ENCODE results near the gene HES6.
A peak's percentile ranks its signal among the peaks of the same experiment; 100 is the strongest.

Gene HES6

DNA sequence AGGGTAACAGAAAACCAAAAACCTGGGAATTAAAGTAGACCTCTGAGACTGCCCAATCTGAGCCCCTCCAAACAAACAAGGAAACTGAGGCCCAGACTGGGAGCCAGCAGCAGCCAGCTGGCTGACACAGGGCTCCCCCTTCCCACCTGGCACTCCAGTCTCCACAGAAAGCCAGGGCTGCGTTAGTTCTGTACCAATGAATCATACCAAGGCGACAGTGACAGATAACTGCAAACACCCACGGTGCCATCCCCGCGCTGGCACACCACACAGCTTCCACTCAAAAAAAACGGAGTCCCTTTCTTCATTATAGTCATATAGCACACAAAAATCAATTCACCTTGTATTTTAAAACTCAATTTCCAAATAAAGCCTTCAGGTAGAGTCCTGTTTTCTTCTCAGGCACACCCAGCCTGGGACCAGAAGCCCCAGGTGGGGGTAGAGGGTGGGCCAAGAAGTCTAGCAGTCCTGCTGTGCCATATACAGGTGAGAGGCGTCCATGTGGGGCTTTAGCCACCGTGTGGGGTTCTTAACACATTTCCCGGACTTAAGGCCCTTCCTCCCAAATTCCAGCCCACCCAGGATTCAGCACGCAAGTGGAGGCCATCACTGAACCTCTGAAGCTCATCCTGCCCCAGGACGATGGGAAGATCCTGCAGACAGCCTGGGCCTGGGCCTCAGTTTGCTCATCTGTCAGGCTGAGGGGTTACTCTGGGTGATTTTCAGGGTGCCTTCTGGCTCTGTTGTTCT, 47.3 kb upstream of the HES6 start:
- Histone ChIP-seq H3K4me3 (ENCODE audit: low read depth, low read length) (peak overlapping the region; percentile 93), H3K9me3 (no peaks in the 10 kb centered on the region), H3K27me3 (no peaks in the 10 kb centered on the region), H3K36me3 (no peaks in the 10 kb centered on the region; the same call in 1 of the 2 replicates), H3K4me1 (no peaks in the 10 kb centered on the region)
- DNase-seq: no peak
- TF ChIP-seq, protein P1, sequence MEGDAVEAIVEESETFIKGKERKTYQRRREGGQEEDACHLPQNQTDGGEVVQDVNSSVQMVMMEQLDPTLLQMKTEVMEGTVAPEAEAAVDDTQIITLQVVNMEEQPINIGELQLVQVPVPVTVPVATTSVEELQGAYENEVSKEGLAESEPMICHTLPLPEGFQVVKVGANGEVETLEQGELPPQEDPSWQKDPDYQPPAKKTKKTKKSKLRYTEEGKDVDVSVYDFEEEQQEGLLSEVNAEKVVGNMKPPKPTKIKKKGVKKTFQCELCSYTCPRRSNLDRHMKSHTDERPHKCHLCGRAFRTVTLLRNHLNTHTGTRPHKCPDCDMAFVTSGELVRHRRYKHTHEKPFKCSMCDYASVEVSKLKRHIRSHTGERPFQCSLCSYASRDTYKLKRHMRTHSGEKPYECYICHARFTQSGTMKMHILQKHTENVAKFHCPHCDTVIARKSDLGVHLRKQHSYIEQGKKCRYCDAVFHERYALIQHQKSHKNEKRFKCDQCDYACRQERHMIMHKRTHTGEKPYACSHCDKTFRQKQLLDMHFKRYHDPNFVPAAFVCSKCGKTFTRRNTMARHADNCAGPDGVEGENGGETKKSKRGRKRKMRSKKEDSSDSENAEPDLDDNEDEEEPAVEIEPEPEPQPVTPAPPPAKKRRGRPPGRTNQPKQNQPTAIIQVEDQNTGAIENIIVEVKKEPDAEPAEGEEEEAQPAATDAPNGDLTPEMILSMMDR (IDR thresholded peaks at IDR 0.05; ENCODE audit: low read depth, low read length): no peak

DNA sequence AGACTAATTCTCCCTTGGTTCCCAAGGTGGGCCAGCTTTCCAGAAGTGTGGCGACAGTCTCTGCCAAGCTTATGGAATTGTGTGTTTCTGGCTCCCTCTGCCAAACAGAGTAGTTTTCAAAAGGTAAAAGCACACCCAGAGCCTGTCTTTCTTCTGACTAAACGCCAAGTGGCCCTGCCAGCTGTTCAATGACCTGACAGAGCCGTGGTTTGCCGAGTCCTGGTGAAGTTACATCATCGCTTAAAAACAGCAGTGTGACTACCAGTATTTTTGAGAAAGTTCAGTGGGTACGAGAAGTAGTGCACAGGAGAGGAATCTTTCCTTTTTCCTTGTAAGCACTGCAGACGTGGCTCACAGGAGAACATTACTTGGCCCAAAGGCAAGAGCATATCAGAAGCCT, 46.7 kb upstream of the HES6 start:
- TF ChIP-seq, protein P1 (IDR thresholded peaks at IDR 0.05; ENCODE audit: low read depth, low read length): no peak
- Histone ChIP-seq H3K4me3 (ENCODE audit: low read depth, low read length) (no peak overlapping the region; the same call in 1 of the 2 replicates), H3K4me1 (no peaks in the 10 kb centered on the region), H3K36me3 (no peaks in the 10 kb centered on the region; the same call in 1 of the 2 replicates), H3K9me3 (no peaks in the 10 kb centered on the region), H3K27me3 (no peaks in the 10 kb centered on the region)
- no peak for DNase-seq

DNA sequence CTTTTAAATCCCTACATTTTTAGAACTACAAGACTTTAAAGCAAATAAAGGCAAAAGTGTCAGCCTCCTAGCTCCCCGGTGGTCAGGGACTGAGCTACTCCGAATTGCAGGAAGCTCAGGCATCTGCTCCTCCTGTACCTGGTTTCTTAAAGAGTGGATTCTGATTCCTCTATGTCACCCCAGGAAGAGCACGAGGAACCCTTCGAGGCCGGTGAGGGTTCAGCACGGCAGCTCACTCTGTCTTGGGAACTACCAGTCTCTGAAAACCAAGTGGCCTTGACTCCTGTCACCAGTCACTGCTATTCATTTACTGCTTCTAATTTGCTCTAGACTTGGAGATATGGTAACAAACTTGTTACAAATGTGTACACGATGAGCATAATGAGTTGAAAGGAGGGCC, 46.3 kb upstream of the HES6 start:
- DNase-seq: no peak
- H3K27me3 ChIP-seq: no peaks in the 10 kb centered on the region
- H3K4me3 ChIP-seq (ENCODE audit: low read depth, low read length): no peak overlapping the region
- H3K4me1 ChIP-seq: no peaks in the 10 kb centered on the region
- no peaks in the 10 kb centered on the region; the same call in 1 of the 2 replicates for H3K36me3 ChIP-seq
- H3K9me3 ChIP-seq: no peaks in the 10 kb centered on the region
- TF ChIP-seq, protein P1 (IDR thresholded peaks at IDR 0.05; ENCODE audit: low read depth, low read length): no peak

DNA sequence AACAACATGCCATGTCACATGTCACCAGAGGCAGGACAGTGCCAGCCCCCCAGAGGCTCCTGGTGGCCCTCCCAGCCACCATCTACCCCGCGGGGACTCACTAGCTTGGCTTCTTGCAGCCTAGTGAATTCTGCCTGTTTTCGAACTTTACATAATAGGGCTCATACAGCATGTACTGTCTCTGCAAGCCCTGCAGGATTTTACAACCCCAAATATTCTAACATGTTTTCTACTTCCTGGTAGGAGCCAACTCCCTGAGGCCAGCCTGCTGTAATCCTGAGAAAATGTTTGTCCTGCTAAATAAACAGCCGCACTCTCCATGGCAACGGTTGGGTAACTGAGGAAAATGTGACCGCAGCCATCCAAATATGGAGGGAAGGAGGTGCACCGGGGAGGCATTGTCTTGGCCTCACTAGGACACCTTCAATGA, 45.8 kb upstream of the HES6 start:
- Histone ChIP-seq H3K27me3 (no peaks in the 10 kb centered on the region), H3K4me3 (ENCODE audit: low read depth, low read length) (no peak overlapping the region), H3K9me3 (no peaks in the 10 kb centered on the region), H3K4me1 (no peaks in the 10 kb centered on the region), H3K36me3 (no peaks in the 10 kb centered on the region; the same call in 1 of the 2 replicates)
- no peak for DNase-seq
- TF ChIP-seq, protein P1 (IDR thresholded peaks at IDR 0.05; ENCODE audit: low read depth, low read length): no peak

DNA sequence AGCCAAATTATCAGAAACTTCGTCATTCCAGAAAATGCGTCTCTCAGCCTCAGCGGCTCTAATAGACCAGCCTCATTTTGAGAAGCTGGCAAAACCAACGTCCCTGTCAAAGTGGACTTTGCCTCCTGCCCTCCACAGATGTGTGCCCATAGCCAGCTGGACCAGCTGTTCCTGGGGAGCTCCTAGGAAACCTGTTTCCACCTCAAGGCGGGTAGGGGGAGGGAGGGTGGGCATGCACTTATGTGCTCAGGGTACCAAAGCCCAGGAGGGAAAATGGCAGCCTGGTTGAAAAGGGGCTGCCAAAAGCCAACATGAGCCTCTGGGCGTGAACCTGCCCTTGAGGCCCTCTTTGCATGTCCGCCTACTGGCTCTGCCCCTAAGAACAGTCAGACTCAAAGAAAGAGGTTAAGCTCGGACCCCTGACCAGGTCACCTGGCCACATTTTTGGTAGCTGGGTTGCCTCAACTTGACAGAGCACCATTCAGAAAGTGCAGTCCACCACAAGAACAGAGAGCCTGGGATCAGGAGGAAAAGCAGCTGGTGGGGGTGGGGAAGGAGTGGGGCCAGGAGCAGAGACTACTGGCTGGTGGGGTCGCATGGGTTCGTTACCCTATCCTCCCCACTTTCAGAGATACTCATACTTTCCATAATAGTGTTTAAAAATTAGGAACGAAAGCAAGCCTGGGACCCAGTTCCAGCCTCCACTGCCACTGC, 45.1 kb upstream of the HES6 start:
- Histone ChIP-seq H3K4me1 (no peaks in the 10 kb centered on the region), H3K27me3 (no peaks in the 10 kb centered on the region), H3K4me3 (ENCODE audit: low read depth, low read length) (no peak overlapping the region), H3K9me3 (no peaks in the 10 kb centered on the region), H3K36me3 (no peaks in the 10 kb centered on the region; the same call in 1 of the 2 replicates)
- TF ChIP-seq, protein P1 (IDR thresholded peaks at IDR 0.05; ENCODE audit: low read depth, low read length): no peak
- no peak for DNase-seq

Data from BE2C (cell line).